Measurements from ENCODE around the gene CPB2.

Gene CPB2

GRCh38 chr13:46032341-46032740, 72.5 kb downstream of the CPB2 start:
- peaks cover 85% of the 10 kb centered on the region for H3K36me3 Mint-ChIP-seq (ENCODE audit: low read depth)
- H3K27ac Mint-ChIP-seq = no peak overlapping the region
- H3K9me3 Mint-ChIP-seq = peaks cover 7% of the 10 kb centered on the region
- peaks cover 30% of the 10 kb centered on the region for H3K4me1 Mint-ChIP-seq (ENCODE audit: low read depth)
- no peak overlapping the region for H3K4me3 Mint-ChIP-seq
- no peaks in the 10 kb centered on the region for H3K27me3 Mint-ChIP-seq
- no peak for DNase-seq

- Mint-ChIP-seq H3K27ac (no peak overlapping the region), H3K27me3 (no peaks in the 10 kb centered on the region), H3K4me3 (no peak overlapping the region), H3K4me1 (ENCODE audit: low read depth) (peaks cover 30% of the 10 kb centered on the region), H3K9me3 (peaks cover 7% of the 10 kb centered on the region), H3K36me3 (ENCODE audit: low read depth) (peaks cover 82% of the 10 kb centered on the region)
- no peak for DNase-seq
Observed at GRCh38 chr13:46031581-46032263, 73.1 kb downstream of the CPB2 start.

GRCh38 chr13:46025157-46025556, 79.7 kb downstream of the CPB2 start:
- H3K36me3 Mint-ChIP-seq (ENCODE audit: low read depth) = peaks cover 61% of the 10 kb centered on the region
- DNase-seq = no peak
- no peaks in the 10 kb centered on the region for H3K27me3 Mint-ChIP-seq
- H3K27ac Mint-ChIP-seq = no peak overlapping the region
- peaks cover 16% of the 10 kb centered on the region for H3K4me1 Mint-ChIP-seq (ENCODE audit: low read depth)
- H3K4me3 Mint-ChIP-seq = no peak overlapping the region
- H3K9me3 Mint-ChIP-seq = no peaks in the 10 kb centered on the region

GRCh38 chr13:46022481-46022880, 82.4 kb downstream of the CPB2 start:
- peaks cover 60% of the 10 kb centered on the region for H3K36me3 Mint-ChIP-seq (ENCODE audit: low read depth)
- no peak for DNase-seq
- H3K27ac Mint-ChIP-seq = no peak overlapping the region
- H3K9me3 Mint-ChIP-seq = no peaks in the 10 kb centered on the region
- no peak overlapping the region for H3K4me3 Mint-ChIP-seq
- no peaks in the 10 kb centered on the region for H3K27me3 Mint-ChIP-seq
- peaks cover 4% of the 10 kb centered on the region for H3K4me1 Mint-ChIP-seq (ENCODE audit: low read depth)

- Mint-ChIP-seq H3K9me3 (no peaks in the 10 kb centered on the region), H3K4me3 (no peak overlapping the region), H3K27ac (no peak overlapping the region), H3K4me1 (ENCODE audit: low read depth) (peaks cover 9% of the 10 kb centered on the region), H3K36me3 (ENCODE audit: low read depth) (peaks cover 72% of the 10 kb centered on the region), H3K27me3 (no peaks in the 10 kb centered on the region)
- no peak for DNase-seq
Observed at GRCh38 chr13:46016216-46016615, 88.6 kb downstream of the CPB2 start.

- peaks cover 76% of the 10 kb centered on the region for H3K36me3 Mint-ChIP-seq (ENCODE audit: low read depth)
- peaks cover 9% of the 10 kb centered on the region for H3K4me1 Mint-ChIP-seq (ENCODE audit: low read depth)
- H3K4me3 Mint-ChIP-seq = no peak overlapping the region
- DNase-seq = no peak
- H3K27me3 Mint-ChIP-seq = no peaks in the 10 kb centered on the region
- no peak overlapping the region for H3K27ac Mint-ChIP-seq
- no peaks in the 10 kb centered on the region for H3K9me3 Mint-ChIP-seq
Observed at GRCh38 chr13:46015366-46015765, 89.5 kb downstream of the CPB2 start.

- H3K4me3 Mint-ChIP-seq = no peak overlapping the region
- H3K9me3 Mint-ChIP-seq = no peaks in the 10 kb centered on the region
- peak overlapping the region; percentile 37 for H3K27ac Mint-ChIP-seq
- no peak for DNase-seq
- H3K27me3 Mint-ChIP-seq = no peaks in the 10 kb centered on the region
- peaks cover 79% of the 10 kb centered on the region for H3K36me3 Mint-ChIP-seq (ENCODE audit: low read depth)
- H3K4me1 Mint-ChIP-seq (ENCODE audit: low read depth) = peaks cover 9% of the 10 kb centered on the region
Observed at GRCh38 chr13:46012404-46012803, 92.4 kb downstream of the CPB2 start.

GRCh38 chr13:46010148-46010547, 94.7 kb downstream of the CPB2 start:
- Mint-ChIP-seq H3K27ac (no peak overlapping the region), H3K4me3 (no peak overlapping the region), H3K36me3 (ENCODE audit: low read depth) (peaks cover 77% of the 10 kb centered on the region), H3K9me3 (no peaks in the 10 kb centered on the region), H3K4me1 (ENCODE audit: low read depth) (peaks cover 9% of the 10 kb centered on the region), H3K27me3 (no peaks in the 10 kb centered on the region)
- DNase-seq = no peak

- Mint-ChIP-seq H3K9me3 (no peaks in the 10 kb centered on the region), H3K4me3 (no peak overlapping the region), H3K27ac (no peak overlapping the region), H3K36me3 (ENCODE audit: low read depth) (peaks cover 83% of the 10 kb centered on the region), H3K27me3 (no peaks in the 10 kb centered on the region), H3K4me1 (ENCODE audit: low read depth) (peaks cover 9% of the 10 kb centered on the region)
- no peak for DNase-seq
Observed at GRCh38 chr13:46008631-46009030, 96.2 kb downstream of the CPB2 start.

GRCh38 chr13:46006688-46007452, 98.0 kb downstream of the CPB2 start:
- Mint-ChIP-seq H3K27me3 (no peaks in the 10 kb centered on the region), H3K27ac (no peak overlapping the region), H3K4me3 (no peak overlapping the region), H3K4me1 (ENCODE audit: low read depth) (no peaks in the 10 kb centered on the region), H3K36me3 (ENCODE audit: low read depth) (peaks cover 86% of the 10 kb centered on the region), H3K9me3 (no peaks in the 10 kb centered on the region)
- no peak for DNase-seq

- no peak overlapping the region for H3K4me3 Mint-ChIP-seq
- no peaks in the 10 kb centered on the region for H3K4me1 Mint-ChIP-seq (ENCODE audit: low read depth)
- DNase-seq = no peak
- no peak overlapping the region for H3K27ac Mint-ChIP-seq
- no peaks in the 10 kb centered on the region for H3K9me3 Mint-ChIP-seq
- no peaks in the 10 kb centered on the region for H3K27me3 Mint-ChIP-seq
- H3K36me3 Mint-ChIP-seq (ENCODE audit: low read depth) = peaks cover 93% of the 10 kb centered on the region
Observed at GRCh38 chr13:46004491-46004890, 100.3 kb downstream of the CPB2 start.
